Prostate gland (tissue), 2 donors: Measurements from ENCODE around the gene FBH1. TPM values are rescaled to one million over a fixed set of nuclear protein-coding genes. Genes with fewer than 3 reads are reported as not detected.

Experiments
- DNase-seq: peaks from one replicate; pipeline ENCODE4 v3.0.0-alpha.2; 2019; ENCODE audit warnings: low spot score
- H3K27ac ChIP-seq, 2 donors: fragments of 200-600 bp; sonication (generic); 2 replicates each; pipeline ENCODE4 v1.5.1; 2017 to 2019
- H3K27me3 ChIP-seq: fragments of 200-600 bp; sonication (generic); replicated peaks from 2 replicates; pipeline ENCODE4 v1.5.1; 2019; ENCODE audit not compliant: insufficient read depth
- H3K36me3 ChIP-seq, 2 donors: fragments of 200-600 bp; sonication (generic); 1 replicate in 1 of 2; 2 replicates in 1 of 2; pipeline versions ENCODE4 v1.5.1 to v1.8.1; 2017 to 2019
- H3K4me1 ChIP-seq: fragments of 200-600 bp; sonication (generic); replicated peaks from 2 replicates; pipeline ENCODE4 v1.5.1; 2019
- H3K4me3 ChIP-seq, 2 donors: fragments of 200-600 bp; sonication (generic); 2 replicates each; pipeline ENCODE4 v1.5.1; 2017 to 2019
- H3K9me3 ChIP-seq: fragments of 200-600 bp; sonication (generic); 2 replicates; pipeline ENCODE4 v1.5.1; 2017
- CTCF ChIP-seq, 4 experiments: fragments of 200-600 bp in 2 of 4; fragments of 450-650 bp in 2 of 4; sonication (generic) in 2 of 4; IDR thresholded peaks; 1 replicate in 3 of 4; 2 replicates in 1 of 4; pipeline ENCODE4 v1.5.1; 2016 to 2019; ENCODE audit warnings: antibody characterized with exemption in 4 of 4, mild to moderate bottlenecking in 2 of 4, moderate library complexity in 2 of 4
- POLR2A ChIP-seq: fragments of 450-650 bp; IDR thresholded peaks from one replicate; pipeline ENCODE4 v1.6.1; 2016; ENCODE audit warnings: antibody characterized with exemption, mild to moderate bottlenecking
- POLR2AphosphoS5 ChIP-seq: sonication (generic); formaldehyde crosslinking; IDR thresholded peaks from one replicate; pipeline ENCODE4 v1.6.1; 2017; ENCODE audit warnings: antibody characterized with exemption
- WGBS: methylation state at CpG from one replicate; pipeline ENCODE4 v1.1.5; 2018; 5-methylcytosine and 5-hydroxymethylcytosine counted together
- intact Hi-C: fragments of 100-400 bp; cut with DNase I; formaldehyde crosslinking; loops from one replicate; pipeline ENCODE4 v1.14.2; 2022
- total RNA-seq, 2 donors: library from RNA; depleted of rRNA; stranded (reverse); fragments of >200 nt; gene quantifications; one replicate each; pipeline ENCODE4 v1.1.0, GENCODE V29; 2016

The FBH1 gene
- total RNA-seq, 2 donors from 2014 or later = 75.0 to 172 TPM

GRCh38 chr10:5882961-5883360, 7.1 kb upstream of the FBH1 start:
- H3K27me3 ChIP-seq = no peaks in the 10 kb centered on the region
- TF ChIP-seq POLR2AphosphoS5 = no peak
- TF ChIP-seq CTCF (IDR thresholded peaks at IDR 0.05) = no peak
- no peak for TF ChIP-seq POLR2A
- no peak overlapping the region for H3K4me3 ChIP-seq
- H3K4me1 ChIP-seq = peaks cover 4% of the 10 kb centered on the region
- H3K36me3 ChIP-seq = no peaks in the 10 kb centered on the region
- no peak overlapping the region for H3K27ac ChIP-seq
- no peak for DNase-seq
- 83% methylated on average over 8 of the region's 8 CpGs for WGBS
- intact Hi-C loops = no loop called here
- H3K9me3 ChIP-seq = no peaks in the 10 kb centered on the region

- Histone ChIP-seq H3K4me3 (no peak overlapping the region), H3K27me3 (no peaks in the 10 kb centered on the region), H3K4me1 (peaks cover 5% of the 10 kb centered on the region), H3K27ac (no peak overlapping the region), H3K9me3 (no peaks in the 10 kb centered on the region), H3K36me3 (no peaks in the 10 kb centered on the region)
- TF ChIP-seq POLR2A = no peak
- peak; percentile 32 for TF ChIP-seq POLR2AphosphoS5
- DNase-seq = no peak
- intact Hi-C loops = no loop called here
- WGBS = 78% methylated on average over 5 of the region's 5 CpGs
These were observed 4.4 kb upstream of the FBH1 start for GRCh38 chr10:5885619-5886018.

GRCh38 chr10:5887029-5887428, 3.0 kb upstream of the FBH1 start:
- no peak overlapping the region for H3K4me3 ChIP-seq
- DNase-seq = no peak
- H3K9me3 ChIP-seq = no peaks in the 10 kb centered on the region
- H3K27me3 ChIP-seq = no peaks in the 10 kb centered on the region
- peaks cover 7% of the 10 kb centered on the region for H3K4me1 ChIP-seq
- 46% methylated on average over 1 of the region's 1 CpG for WGBS
- H3K36me3 ChIP-seq = no peaks in the 10 kb centered on the region
- intact Hi-C loops = no loop called here
- TF ChIP-seq POLR2AphosphoS5 = no peak
- TF ChIP-seq CTCF (IDR thresholded peaks at IDR 0.05) = no peak
- no peak for TF ChIP-seq POLR2A
- no peak overlapping the region for H3K27ac ChIP-seq

GRCh38 chr10:5887641-5888040, 2.4 kb upstream of the FBH1 start:
- Histone ChIP-seq H3K27ac (no peak overlapping the region), H3K36me3 (no peaks in the 10 kb centered on the region), H3K4me3 (no peak overlapping the region), H3K4me1 (peaks cover 7% of the 10 kb centered on the region), H3K9me3 (no peaks in the 10 kb centered on the region), H3K27me3 (no peaks in the 10 kb centered on the region)
- TF ChIP-seq POLR2A (no peak), CTCF (IDR thresholded peaks at IDR 0.05) (no peak), POLR2AphosphoS5 (no peak)
- WGBS = 93% methylated on average over 8 of the region's 8 CpGs
- intact Hi-C loops = no loop called here
- DNase-seq = no peak

GRCh38 chr10:5888351-5888750, 1.7 kb upstream of the FBH1 start:
- H3K4me3 ChIP-seq = peak overlapping the region; percentile 85 to 94
- H3K27me3 ChIP-seq = no peaks in the 10 kb centered on the region
- WGBS = 21% methylated on average over 10 of the region's 10 CpGs
- no peak for DNase-seq
- H3K9me3 ChIP-seq = no peaks in the 10 kb centered on the region
- H3K36me3 ChIP-seq = no peaks in the 10 kb centered on the region
- H3K27ac ChIP-seq = peak overlapping the region in 1 of 2 donors; percentile 73
- TF ChIP-seq POLR2AphosphoS5 (no peak), POLR2A (no peak), CTCF (IDR thresholded peaks at IDR 0.05) (no peak)
- intact Hi-C loops = no loop called here
- H3K4me1 ChIP-seq = peaks cover 7% of the 10 kb centered on the region
